ENCODE measurements around the gene MUC15.
"Not testable (repeated sequence)": the region's sequence is repeated elsewhere in the genome, so short reads cannot be mapped to it uniquely, and the experiment has no call there.

MUC15 gene
- total RNA-seq: 0 reads per million in 2 donors

- DNase-seq: no peak
These were observed at the start of gene MUC15 for GRCh38 chr11:26571861-26572654. Gene MUC15 (minus strand): TSS chr11:26572263. CDS start chr11:26567094, 5,169 bp downstream.

- no peak for DNase-seq
These were observed 49.1 kb upstream of the MUC15 start for GRCh38 chr11:26621132-26621531.

- DNase-seq: no peak
These were observed 48.4 kb upstream of the MUC15 start for GRCh38 chr11:26620282-26621045.

GRCh38 chr11:26618441-26618840 is 46.4 kb upstream of the MUC15 start:
- no peak for DNase-seq

- DNase-seq: no peak
These were observed 41.7 kb upstream of the MUC15 start for GRCh38 chr11:26613759-26614158.

- DNase-seq: no peak
These were observed 36.6 kb upstream of the MUC15 start for GRCh38 chr11:26608507-26609146.

GRCh38 chr11:26607725-26608506 is 35.9 kb upstream of the MUC15 start:
- no peak for DNase-seq

GRCh38 chr11:26599876-26600434 is 27.9 kb upstream of the MUC15 start:
- no peak for DNase-seq

GRCh38 chr11:26599425-26599824 is 27.4 kb upstream of the MUC15 start:
- no peak for DNase-seq

- no peak for DNase-seq
These were observed 25.8 kb upstream of the MUC15 start for GRCh38 chr11:26597899-26598298.

GRCh38 chr11:26597049-26597689 is 25.1 kb upstream of the MUC15 start:
- not testable (repeated sequence) for DNase-seq

- DNase-seq: not testable (repeated sequence)
These were observed 23.3 kb upstream of the MUC15 start for GRCh38 chr11:26595207-26595865.

- no peak for DNase-seq
These were observed 21.6 kb upstream of the MUC15 start for GRCh38 chr11:26593691-26594090.

GRCh38 chr11:26587073-26587472 is 15.0 kb upstream of the MUC15 start:
- no peak for DNase-seq

GRCh38 chr11:26584818-26585217 is 12.8 kb upstream of the MUC15 start:
- no peak for DNase-seq

- no peak for DNase-seq
These were observed 11.5 kb upstream of the MUC15 start for GRCh38 chr11:26583550-26583949.

GRCh38 chr11:26580929-26581328 is 8.9 kb upstream of the MUC15 start:
- no peak for DNase-seq

- DNase-seq: no peak
These were observed 7.6 kb upstream of the MUC15 start for GRCh38 chr11:26579683-26580082.

- no peak for DNase-seq
These were observed 7.1 kb upstream of the MUC15 start for GRCh38 chr11:26578998-26579661.

GRCh38 chr11:26575946-26576345 is 3.9 kb upstream of the MUC15 start:
- DNase-seq: no peak

GRCh38 chr11:26573896-26574295 is 1.8 kb upstream of the MUC15 start:
- no peak for DNase-seq
